NCI-H1694 treated with DMSO at 0.1 percent for 48 hours (cell line): ENCODE results near the gene TTC22.

Experiments
- DNase-seq: peaks from one replicate; lab custom pipeline; 2025; lab: John Stamatoyannopoulos, UW

The TTC22 gene

GRCh38 chr1:54808443-54809207, 7.5 kb upstream of the TTC22 start:
- no peak for DNase-seq

DNA sequence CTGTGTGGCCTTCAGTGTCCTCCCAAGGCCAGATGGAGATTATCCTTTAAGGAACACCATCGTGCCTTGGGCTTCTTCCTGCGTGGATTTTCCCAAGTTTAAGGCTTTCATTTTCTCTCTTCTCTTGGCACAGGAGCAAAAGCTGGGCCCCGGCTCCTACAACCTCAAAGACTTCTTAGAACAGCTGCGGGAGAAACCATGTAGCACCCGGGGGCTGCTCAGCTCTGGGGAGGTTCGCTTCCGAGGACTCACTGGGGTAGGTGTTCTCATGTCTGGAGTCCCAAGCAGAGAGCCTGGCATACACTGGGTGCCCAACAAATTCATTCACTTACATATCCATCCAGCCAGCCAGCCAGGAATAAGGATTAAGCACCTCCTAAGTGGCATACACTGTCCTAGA, 6.6 kb upstream of the TTC22 start:
- no peak for DNase-seq

- no peak for DNase-seq
These were observed 5.9 kb upstream of the TTC22 start for GRCh38 chr1:54806931-54807611.

DNA sequence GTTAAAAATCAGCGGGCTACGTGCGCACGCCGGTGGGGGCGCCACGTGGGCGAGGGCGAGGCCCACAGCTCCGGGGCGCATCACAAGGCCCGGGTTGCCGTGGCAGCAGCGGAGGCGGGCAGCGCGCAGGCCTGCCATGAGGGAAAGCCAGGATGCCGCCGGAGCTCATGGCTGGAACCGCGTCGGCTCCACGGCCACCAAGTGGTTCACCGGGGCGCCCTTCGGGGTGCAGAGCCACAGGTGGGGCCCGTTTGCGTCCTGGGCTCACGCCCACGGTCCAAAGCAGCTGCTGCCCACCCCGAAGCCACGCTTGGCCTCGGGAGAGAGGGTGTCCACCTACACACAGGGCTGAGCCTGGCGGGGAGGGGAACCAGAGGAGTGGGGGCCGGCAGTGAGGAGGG, 4.9 kb upstream of the TTC22 start:
- DNase-seq: no peak

GRCh38 chr1:54805466-54805865, 4.3 kb upstream of the TTC22 start:
- no peak for DNase-seq

GRCh38 chr1:54804471-54805132, 3.5 kb upstream of the TTC22 start:
- DNase-seq: no peak

- no peak for DNase-seq
These were observed 2.8 kb upstream of the TTC22 start for GRCh38 chr1:54803761-54804470.

DNA sequence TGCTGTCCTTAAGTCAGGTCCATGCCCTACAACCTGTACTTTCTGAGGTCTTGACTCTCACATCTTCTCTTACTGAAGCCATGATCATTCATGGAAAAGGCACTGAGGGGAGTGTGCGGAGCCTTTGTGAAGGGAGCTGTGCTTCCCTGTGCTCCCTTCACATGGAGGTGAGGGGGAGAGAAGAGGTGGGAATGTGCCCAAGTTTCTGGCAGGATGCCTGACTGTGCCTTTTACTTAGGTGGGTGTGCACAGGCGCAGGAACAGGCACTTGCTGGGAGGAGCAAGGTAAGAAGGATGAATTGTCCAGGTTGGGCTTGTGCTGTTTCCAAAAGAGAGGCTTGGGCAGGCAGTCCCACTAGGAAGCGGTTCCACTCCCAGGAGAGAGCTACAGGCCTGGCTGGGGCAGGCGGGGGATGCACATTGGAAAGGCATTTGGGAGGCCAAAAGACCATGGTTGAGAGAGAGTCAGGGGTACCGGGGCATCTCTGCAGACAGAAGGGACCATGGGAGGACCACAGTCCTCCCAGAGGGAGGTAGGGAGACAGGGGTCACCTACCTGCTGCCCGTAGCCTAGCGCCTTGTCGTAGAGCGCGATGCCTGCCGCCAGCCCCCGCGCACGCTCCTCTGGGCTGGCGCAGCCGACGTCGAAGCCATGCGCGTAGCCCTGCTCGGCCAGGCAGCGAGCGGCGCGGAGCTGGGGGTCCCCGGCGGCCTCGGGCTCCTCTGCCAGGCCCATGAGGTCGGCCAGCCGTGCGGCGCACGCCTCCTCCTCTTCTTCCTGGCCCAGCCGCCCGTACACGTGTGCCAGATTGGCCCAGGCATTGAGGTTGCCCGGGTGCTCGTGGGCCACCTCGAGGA, 853 bp downstream of the TTC22 start:
- no peak for DNase-seq

GRCh38 chr1:54798769-54799641, 2.1 kb downstream of the TTC22 start:
- no peak for DNase-seq

DNA sequence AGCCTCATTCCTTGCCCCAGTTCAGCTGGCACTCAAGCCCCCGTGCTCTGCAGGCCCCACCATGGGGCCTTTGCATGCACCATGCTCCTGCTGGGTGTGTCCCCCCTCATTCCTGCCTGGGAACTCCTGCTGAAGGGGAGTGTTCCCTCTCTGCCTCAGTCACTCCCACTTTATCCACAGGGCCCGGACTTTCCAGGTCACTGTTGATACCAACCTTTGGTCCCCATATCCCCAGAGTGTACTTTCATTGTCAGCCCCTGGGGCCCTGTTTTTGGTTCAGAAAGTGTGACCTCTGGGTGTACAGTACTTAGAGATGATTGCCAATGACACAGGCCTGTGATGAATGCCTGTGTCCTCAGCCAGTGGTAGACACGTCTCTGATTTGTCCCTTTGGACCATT, 2.9 kb downstream of the TTC22 start:
- no peak for DNase-seq

DNA sequence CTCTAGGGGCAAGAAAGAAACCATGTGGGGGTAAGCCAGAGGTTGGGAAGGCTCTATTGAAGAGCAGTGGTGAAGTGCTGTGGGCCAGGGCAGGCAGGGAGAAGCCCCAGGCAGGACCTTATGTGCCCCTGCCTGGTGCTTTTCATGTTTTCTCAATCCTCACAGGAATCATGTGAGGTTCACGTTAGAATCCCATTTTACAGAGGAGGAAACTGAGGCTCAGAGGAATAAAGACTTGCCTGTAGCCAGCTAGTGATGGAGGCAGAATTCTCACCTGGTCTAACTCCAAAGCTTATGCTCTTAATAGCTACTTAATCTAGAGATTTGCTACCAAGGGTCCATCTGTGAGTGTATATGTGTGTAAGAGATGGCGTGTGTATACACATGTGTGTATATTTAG, 4.2 kb downstream of the TTC22 start:
- no peak for DNase-seq

DNA sequence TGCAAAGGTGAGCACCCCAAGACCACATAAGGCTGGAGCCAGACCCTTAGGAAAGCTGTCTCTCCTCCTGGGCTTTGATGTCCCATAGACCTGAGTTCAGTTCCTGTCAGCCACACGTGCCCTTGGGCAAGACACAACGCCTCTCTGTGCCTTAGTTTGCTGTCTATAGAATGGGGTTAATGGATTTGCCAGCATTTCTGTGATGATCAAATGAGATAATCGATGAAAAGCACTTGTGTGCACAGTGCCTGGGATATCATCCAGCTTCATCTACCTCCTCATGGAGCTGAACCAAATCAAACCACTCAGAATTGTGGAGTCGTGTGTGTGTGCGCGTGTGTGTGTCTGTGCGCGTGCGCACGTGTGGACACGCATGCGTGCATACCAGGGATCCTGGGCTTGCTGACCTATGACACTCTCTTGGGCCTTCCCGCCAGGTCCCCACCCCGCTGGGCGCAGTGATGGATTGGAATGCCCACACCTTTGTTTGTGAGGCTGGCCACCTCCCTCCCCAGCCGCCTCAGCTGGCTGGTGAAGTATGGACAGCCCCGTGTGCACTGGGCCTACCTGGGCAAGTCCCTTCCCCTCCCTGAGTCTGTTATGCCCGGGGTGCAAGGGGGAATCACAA, 5.2 kb downstream of the TTC22 start:
- DNase-seq: no peak

GRCh38 chr1:54795356-54795665, 5.8 kb downstream of the TTC22 start:
- no peak for DNase-seq

DNA sequence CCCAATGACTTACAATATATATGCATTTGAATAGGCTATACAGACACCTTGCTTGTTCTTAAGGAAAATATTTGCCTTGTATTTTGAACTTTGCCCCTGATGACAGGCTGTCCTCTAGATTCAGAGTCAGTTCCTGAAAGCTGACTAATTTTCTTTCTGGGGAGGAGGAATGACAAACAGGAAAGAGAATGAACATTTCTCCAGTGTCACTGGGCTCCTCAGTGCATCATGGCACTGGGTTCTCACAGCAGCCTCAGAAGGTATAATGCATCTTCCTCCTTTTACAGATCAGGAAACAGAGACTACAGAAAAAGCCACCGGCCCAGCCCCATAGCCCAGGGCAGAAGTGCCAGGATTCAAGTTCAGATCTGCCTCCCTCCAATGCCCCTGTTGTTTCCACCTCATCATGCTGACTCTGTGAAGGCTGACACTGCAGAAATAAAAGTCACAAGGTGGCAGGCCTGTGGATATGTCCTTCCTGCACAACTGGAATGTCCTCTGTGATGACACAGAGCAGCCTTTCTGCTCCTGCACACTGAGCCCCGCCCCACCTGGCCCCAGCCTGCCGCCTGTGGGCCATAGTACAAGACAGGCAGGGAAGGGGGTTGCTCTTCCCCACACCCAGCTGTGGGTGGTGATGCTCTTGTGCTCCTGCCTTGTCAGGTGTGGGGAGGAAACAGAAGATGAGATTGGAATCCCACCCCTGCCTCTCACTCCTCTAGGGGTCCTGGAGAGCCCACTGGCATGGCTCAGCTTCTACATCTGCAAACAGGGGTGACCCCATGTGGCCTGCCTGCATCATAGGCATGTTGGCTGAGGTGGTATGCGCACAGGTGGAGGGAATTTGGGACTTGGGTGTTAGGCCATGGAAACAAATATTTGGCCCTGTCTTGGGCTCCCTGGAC, 6.4 kb downstream of the TTC22 start:
- DNase-seq: no peak

DNA sequence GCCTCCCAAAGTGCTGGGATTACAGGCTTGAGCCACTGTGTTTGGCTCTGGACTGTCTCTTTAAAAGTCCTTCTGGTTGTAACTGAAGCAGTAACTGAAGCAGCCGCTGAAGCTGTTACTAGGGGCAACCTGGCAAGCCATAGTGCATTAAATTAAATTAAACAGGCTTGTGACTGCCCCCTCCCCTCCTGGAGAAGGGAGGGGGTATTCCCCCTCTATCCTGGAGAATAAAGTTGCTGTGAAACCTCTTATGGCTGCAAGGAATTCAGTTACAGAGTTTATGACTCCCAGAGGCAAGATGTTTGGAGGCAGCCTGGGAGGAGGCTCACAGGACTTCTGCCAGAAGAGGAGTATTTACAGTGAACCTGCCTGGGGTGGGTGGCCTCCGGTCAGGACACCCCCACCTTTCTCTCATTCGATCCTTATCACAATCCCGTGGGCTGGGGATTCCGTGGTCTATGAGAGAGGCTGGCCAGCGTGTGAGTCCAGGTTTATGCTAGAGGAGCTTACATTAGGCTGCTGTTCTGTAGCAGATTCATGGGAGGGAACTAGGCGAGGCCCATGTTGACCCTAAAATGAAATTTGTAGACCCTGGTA, 8.3 kb downstream of the TTC22 start:
- DNase-seq: no peak

- DNase-seq: peak; percentile 33
These were observed 9.1 kb downstream of the TTC22 start for GRCh38 chr1:54791880-54792522.

DNA sequence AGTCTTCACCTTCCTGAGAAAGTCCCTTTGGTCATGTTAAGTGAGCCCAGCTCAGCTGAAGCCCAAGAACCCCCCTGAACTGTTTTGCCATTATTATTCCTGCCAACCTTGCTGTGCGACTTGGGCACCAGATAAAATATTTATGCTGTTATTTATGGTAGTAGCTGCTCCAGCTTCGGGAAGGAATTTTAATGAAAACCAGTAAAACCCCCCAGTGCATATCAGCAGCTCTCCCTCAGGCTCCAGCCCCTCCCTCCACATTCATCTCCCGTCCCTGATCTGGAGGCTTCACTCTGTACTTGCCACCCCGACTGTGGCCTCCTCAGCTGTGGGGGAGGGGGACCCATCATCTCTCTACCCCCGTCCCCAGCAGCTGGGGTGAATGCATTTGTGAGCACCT, 12.7 kb downstream of the TTC22 start:
- DNase-seq: no peak

GRCh38 chr1:54787604-54788003, 13.5 kb downstream of the TTC22 start:
- DNase-seq: no peak
